ENCODE measurements around the gene WNT9A. TPM values are rescaled to one million over a fixed set of nuclear protein-coding genes. Genes with fewer than 3 reads are reported as not detected.

The WNT9A gene
- total RNA-seq, 1 experiment from 2014 or later: 1.5 TPM

- Mint-ChIP-seq H3K4me3 (no peak overlapping the region), H3K27ac (no peak overlapping the region), H3K9me3 (no peaks in the 10 kb centered on the region), H3K27me3 (ENCODE audit: low read depth) (no peaks in the 10 kb centered on the region; the same call in 1 of the 2 replicates), H3K36me3 (no peaks in the 10 kb centered on the region), H3K4me1 (no peaks in the 10 kb centered on the region)
- no peak for ATAC-seq
- POLR2A ChIA-PET: no interaction called here
- DNase-seq (ENCODE audit: low spot score): no peak
- CTCF ChIA-PET: interaction anchor here (0.6 to 1.6 kb wide), 3 partner anchors 26 to 32 kb away, joined by 3 to 6 read pairs (median 4); no protein-coding TSS in a partner anchor
- TF ChIP-seq ZNF232 (CRISPR knock-in tag; IDR thresholded peaks at IDR 0.05) (no peak), HMGXB4 (CRISPR knock-in tag; IDR thresholded peaks at IDR 0.05) (no peak), FOXK1 (CRISPR knock-in tag; IDR thresholded peaks at IDR 0.05) (no peak), CDX4 (CRISPR knock-in tag; IDR thresholded peaks at IDR 0.05; ENCODE audit: borderline replicate concordance) (no peak)
These were observed 20.5 kb downstream of the WNT9A start for GRCh38 chr1:227926896-227927885.

DNA sequence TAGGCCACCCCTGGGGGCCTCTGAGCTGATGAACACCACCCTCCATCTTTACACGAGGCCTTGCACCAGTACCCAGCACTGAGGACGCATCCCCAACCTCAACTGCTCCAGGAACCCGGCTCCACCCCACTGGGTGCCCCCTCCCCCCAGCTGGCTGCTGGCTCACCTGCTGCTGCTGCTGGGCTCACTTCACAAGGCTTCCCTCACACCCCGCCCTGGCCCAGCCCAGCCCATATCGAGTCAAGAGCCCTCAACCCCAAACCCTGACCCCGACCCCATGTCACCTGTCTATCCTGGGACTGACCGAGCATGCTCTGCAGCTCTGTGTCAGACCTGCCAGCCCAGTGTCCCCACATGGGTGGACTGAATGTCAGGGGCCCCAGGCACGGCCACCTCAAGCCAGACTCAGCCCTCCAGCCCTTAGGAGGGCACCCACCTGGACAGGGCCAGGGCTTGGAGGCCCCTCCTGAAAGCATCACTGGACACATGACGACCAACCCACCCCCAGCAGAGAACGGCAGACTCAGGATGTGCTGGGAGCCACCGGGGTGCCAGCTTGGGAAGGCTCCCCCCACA, 21.4 kb downstream of the WNT9A start:
- H3K36me3 Mint-ChIP-seq: no peaks in the 10 kb centered on the region
- no peaks in the 10 kb centered on the region for H3K9me3 Mint-ChIP-seq
- no peaks in the 10 kb centered on the region; the same call in 1 of the 2 replicates for H3K27me3 Mint-ChIP-seq (ENCODE audit: low read depth)
- ChIA-PET POLR2A (no interaction called here), CTCF (interaction anchor here (0.7 to 1.3 kb wide), 3 partner anchors 15 to 73 kb away, joined by 3 to 4 read pairs (median 3); no protein-coding TSS in a partner anchor)
- H3K4me1 Mint-ChIP-seq: no peaks in the 10 kb centered on the region
- H3K4me3 Mint-ChIP-seq: no peak overlapping the region
- DNase-seq (ENCODE audit: low spot score) (no peak), ATAC-seq (no peak)
- H3K27ac Mint-ChIP-seq: no peak overlapping the region; the same call in 1 of the 2 replicates
- TF ChIP-seq, protein P1, sequence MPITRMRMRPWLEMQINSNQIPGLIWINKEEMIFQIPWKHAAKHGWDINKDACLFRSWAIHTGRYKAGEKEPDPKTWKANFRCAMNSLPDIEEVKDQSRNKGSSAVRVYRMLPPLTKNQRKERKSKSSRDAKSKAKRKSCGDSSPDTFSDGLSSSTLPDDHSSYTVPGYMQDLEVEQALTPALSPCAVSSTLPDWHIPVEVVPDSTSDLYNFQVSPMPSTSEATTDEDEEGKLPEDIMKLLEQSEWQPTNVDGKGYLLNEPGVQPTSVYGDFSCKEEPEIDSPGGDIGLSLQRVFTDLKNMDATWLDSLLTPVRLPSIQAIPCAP (CRISPR knock-in tag; IDR thresholded peaks at IDR 0.05): no peak
- TF ChIP-seq ZNF423 (CRISPR knock-in tag; IDR thresholded peaks at IDR 0.05) (no peak), ZNF219 (CRISPR knock-in tag; IDR thresholded peaks at IDR 0.05; ENCODE audit: borderline replicate concordance) (no peak), ZNF263 (CRISPR knock-in tag; IDR thresholded peaks at IDR 0.05; ENCODE audit: low read depth) (no peak), NR2C2 (CRISPR knock-in tag; IDR thresholded peaks at IDR 0.05) (no peak), TEAD4 (CRISPR knock-in tag; IDR thresholded peaks at IDR 0.05) (no peak), JAZF1 (CRISPR knock-in tag; IDR thresholded peaks at IDR 0.05) (no peak), OVOL2 (CRISPR knock-in tag; IDR thresholded peaks at IDR 0.05; ENCODE audit: borderline replicate concordance) (no peak), AFF4 (CRISPR knock-in tag; IDR thresholded peaks at IDR 0.05; ENCODE audit: borderline replicate concordance) (no peak), ZNF512 (CRISPR knock-in tag; IDR thresholded peaks at IDR 0.05; ENCODE audit: borderline replicate concordance) (no peak)
- TF ChIP-seq, protein P2, sequence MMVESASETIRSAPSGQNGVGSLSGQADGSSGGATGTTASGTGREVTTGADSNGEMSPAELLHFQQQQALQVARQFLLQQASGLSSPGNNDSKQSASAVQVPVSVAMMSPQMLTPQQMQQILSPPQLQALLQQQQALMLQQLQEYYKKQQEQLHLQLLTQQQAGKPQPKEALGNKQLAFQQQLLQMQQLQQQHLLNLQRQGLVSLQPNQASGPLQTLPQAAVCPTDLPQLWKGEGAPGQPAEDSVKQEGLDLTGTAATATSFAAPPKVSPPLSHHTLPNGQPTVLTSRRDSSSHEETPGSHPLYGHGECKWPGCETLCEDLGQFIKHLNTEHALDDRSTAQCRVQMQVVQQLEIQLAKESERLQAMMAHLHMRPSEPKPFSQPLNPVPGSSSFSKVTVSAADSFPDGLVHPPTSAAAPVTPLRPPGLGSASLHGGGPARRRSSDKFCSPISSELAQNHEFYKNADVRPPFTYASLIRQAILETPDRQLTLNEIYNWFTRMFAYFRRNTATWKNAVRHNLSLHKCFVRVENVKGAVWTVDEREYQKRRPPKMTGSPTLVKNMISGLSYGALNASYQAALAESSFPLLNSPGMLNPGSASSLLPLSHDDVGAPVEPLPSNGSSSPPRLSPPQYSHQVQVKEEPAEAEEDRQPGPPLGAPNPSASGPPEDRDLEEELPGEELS (CRISPR knock-in tag; IDR thresholded peaks at IDR 0.05): no peak
- TF ChIP-seq, protein P3, sequence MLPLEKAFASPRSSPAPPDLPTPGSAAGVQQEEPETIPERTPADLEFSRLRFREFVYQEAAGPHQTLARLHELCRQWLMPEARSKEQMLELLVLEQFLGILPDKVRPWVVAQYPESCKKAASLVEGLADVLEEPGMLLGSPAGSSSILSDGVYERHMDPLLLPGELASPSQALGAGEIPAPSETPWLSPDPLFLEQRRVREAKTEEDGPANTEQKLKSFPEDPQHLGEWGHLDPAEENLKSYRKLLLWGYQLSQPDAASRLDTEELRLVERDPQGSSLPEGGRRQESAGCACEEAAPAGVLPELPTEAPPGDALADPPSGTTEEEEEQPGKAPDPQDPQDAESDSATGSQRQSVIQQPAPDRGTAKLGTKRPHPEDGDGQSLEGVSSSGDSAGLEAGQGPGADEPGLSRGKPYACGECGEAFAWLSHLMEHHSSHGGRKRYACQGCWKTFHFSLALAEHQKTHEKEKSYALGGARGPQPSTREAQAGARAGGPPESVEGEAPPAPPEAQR (CRISPR knock-in tag; IDR thresholded peaks at IDR 0.05): no peak
- TF ChIP-seq, protein P4, sequence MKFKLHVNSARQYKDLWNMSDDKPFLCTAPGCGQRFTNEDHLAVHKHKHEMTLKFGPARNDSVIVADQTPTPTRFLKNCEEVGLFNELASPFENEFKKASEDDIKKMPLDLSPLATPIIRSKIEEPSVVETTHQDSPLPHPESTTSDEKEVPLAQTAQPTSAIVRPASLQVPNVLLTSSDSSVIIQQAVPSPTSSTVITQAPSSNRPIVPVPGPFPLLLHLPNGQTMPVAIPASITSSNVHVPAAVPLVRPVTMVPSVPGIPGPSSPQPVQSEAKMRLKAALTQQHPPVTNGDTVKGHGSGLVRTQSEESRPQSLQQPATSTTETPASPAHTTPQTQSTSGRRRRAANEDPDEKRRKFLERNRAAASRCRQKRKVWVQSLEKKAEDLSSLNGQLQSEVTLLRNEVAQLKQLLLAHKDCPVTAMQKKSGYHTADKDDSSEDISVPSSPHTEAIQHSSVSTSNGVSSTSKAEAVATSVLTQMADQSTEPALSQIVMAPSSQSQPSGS (CRISPR knock-in tag; IDR thresholded peaks at IDR 0.05; ENCODE audit: borderline replicate concordance, low read depth): no peak
